Germinal center (tissue), 1 donor: ENCODE results near the gene INPP4A.

Experiments
- DNase-seq: peaks from one replicate; pipeline ENCODE4 v3.0.0; 2012; ENCODE audit warnings: mixed read lengths, low spot score

Gene INPP4A

DNA sequence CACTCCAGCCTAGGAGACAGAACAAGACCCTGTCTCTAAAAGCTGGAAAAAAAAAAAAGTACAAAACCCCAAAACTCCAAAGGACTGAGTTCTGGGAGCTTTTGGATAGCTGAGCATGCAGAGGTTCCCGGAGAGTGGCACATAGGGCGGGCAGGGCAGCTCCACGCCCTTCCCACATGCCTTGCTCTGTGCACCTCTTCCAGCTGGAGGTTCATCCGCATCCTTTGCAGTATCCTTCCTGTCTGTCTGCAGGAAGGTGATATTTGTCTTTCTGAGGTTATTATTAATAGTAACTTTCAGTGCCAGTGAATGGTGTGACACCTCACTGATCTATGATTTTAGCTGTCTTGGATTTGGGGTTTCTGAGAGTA, 70.2 kb downstream of the INPP4A start:
- DNase-seq: no peak

DNA sequence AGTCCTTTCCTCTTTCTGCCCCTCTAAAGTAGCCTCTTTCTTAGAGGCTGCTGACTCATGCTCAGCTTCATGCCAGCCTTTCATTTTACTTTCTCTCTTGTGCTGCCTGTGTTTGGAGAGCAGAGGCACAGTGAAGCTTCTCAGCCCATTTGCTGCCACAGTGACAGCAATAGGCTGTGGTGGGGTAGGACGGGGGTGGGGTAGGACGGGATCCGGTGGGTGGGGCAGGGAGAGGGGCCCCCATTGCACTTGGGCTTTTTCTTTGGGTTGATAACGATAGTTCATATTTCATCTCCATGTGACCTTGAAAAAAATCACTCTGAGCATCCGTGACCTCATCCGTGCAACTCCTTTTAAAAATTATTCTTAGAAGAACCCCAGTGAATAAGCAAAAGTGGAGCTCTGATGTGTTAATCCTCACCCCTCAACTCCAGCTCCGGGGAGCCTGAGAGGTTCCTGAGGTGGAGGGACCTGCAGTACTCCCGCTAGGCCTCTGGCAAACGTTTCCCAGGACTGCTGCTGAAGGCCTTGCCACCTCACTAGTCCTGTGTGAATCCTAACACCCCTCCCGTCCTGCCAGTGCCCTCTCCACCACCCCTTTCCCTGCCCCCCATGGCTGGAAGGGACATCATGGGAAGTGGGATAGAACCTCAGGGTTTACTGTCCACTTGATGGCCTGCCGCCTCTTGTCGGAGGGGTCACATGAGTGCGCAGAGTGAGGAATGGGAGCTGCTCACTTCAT, 70.8 kb downstream of the INPP4A start:
- DNase-seq: no peak

DNA sequence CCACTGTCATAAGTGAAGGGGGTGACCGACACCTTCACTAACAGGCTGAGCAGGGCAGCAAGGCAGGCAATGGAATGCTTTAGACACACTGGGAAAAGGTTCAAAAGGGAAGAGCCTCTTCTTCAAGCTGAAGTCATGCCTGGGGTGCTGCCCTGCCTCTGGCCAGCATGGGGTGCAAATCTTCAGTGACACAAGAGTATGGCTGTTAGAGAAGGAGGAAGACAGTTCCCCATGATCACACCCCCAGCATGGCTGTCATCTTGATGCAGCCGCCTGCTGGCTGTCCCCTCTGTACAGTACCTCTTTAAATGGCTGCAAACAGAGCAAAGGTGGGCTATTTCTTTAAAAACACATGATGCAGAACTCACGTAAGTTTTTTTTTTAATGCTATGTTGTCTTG, 71.9 kb downstream of the INPP4A start:
- DNase-seq: no peak

DNA sequence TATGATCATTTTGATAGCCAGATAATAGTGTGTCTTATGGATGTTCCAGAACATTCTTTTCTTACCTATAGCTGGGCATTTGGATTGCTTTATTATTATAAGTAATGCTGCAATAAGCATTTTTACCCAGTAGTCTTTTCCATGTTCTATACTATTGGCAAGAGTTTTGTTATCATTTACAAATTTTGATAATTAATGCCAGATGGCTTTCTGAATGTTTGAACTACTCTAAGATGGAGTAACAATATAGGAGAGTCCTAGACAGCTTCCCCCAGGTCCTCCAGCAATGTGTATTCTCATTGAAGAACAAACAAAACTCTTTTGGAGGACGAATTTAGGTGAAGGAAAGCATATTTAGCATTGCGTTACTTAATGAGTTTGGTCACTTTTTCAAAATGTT, 73.0 kb downstream of the INPP4A start:
- DNase-seq: no peak

DNA sequence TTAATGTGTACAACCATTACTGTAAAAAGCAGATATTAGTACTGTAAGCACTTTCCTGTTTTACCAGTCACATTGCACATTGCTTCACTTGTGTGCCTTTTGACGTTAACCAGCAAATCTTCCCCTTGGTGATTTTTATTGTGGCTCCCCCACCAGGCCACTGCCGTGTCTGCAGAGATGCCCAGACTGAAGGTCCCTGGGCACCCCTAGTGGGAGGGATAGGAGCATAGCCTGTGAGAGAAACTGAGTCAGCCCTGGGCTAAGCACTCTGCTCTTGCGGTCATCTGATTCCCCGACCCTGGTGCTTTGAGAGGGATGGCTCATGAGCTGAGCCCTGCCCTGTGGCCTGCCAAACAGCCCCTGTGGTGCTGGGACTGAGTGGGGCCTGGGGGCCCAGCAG, 73.4 kb downstream of the INPP4A start:
- peak; percentile 39 for DNase-seq

DNA sequence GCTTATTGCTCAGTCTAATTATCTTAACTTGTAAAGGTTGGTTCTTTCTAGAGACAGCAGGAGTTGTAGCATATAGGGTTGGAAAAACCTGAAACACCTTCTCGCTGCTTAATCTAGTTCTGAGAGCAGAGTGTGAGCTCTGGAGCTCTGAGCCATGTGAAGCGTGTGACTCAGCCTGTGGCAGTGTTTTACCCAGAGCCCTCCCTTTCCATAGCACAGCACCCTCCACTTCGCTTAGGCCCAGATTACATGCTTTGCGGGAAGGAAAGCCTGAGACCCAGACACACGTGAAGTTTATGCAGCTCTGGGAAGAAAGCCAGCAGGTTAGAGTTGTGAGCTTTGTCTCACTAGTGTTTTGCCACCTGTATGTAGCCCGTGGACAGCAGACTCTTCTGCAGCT, 74.5 kb downstream of the INPP4A start:
- no peak for DNase-seq

DNA sequence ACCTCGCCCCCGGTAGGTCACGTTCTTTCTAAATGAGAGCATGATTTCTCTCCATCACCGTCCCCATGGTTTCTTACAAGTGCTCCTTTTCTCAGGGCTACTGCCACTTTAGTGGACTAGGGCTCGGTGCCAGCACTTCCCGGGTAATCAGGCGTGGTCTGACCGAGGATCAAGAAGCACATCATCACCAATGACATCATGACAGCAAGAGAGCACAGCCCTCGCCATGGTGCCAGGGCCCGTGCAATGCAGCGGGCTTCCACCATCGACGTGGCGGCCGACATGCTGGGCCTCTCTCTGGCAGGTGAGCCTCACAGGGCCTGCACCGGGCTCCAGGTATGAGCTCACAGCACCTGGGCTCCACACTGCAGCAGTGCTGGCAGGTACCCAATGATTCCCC, 75.2 kb downstream of the INPP4A start:
- DNase-seq: no peak

- no peak for DNase-seq
Observed at GRCh38 chr2:98520806-98521205, 76.1 kb downstream of the INPP4A start.

DNA sequence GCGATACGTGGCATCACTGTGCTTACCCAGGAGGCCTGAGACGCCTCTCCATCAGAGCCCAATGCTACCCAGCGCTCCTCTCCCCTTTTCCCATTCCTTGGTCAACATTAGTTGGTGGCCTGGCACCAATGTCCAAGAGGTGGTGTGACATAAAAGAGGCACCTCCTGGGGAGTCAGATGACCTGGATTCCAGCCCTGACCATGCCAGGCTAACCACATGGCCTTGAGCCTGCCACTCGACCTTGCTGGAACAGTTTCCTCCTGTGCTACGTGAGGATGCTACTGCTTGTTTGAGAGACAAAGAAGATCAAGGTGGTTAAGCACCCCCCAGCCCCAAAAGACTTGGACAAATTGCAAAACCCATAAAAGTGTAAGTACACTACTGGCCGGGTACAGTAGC, 76.6 kb downstream of the INPP4A start:
- DNase-seq: no peak

DNA sequence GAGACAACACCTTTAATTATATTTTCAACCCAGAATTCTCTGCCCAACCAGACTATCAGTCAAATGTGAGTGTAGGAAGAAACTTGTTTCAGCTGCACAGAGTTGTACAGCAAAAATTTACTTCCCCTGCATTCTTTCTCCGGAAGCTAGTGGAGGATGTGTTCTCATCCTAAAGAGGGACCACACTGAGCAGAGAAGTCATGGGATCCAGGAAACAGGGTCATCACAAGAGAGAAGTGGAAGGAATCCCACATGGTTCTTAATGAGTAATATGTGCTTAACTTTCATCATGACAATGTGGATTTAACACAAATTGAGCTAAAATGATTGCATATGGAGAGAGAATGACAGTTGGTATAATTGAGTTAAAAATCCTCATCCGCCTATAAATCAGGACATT, 78.2 kb downstream of the INPP4A start:
- DNase-seq: no peak

- no peak for DNase-seq
Observed at GRCh38 chr2:98524168-98524567, 79.5 kb downstream of the INPP4A start.

- no peak for DNase-seq
Observed at GRCh38 chr2:98528349-98528748, 83.7 kb downstream of the INPP4A start.

DNA sequence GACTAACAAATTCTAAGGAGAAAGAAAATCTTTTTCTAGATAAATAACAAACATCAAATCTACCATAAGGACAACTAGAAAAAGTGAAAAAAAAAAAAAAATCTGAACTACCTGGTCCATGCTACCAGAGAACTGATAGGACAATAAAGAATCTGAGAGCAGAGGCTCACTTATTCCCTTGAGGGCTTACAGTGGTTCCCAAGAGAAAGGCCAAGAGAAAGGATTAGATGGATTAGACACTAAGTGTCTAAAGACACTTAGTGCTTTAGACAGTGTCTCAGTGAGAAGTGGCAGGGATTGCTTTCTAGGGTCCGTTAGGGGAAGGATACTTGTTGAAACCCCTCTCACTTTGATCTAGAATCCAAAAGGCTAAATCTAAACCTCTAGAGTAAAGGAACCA, 85.5 kb downstream of the INPP4A start:
- no peak for DNase-seq

GRCh38 chr2:98532756-98533155, 88.1 kb downstream of the INPP4A start:
- DNase-seq: no peak

DNA sequence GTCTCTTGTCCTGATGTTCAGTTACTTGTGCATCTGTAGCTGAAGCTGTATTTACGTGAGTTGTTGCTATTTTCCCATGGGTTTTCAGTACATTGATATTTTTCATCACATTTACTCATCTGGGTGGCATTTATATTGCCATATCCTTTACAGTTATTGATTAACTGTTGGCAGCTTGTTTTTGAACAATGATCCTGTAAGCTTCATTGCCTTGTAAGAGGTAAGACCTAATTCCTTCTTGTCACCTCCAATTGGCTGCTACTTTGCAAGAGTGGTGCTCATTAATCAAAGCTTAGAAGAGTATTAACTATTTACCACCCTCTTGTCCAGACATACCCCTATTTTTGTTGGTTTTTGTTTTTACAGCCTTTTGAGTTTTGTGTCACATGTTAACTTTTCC, 88.9 kb downstream of the INPP4A start:
- DNase-seq: no peak

DNA sequence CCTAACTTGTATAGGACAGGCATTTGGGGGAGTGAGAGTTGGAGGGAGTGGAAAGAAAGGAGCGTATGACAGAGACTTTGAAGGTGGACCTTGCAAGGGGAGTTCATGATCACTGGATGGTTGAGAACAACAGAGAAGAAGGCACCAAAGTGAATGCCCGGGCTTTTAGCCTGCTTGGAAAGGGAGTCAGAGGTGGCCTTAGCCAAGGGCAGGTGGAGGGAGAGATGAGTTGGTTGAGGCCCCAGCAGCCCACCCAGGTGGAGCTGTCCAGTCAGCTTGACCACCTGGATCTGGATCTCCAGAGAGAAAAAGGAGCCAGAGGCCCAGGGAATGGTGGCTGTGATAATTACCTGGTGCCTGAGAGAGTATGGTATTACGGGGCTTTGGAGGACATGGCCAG, 90.1 kb downstream of the INPP4A start:
- DNase-seq: no peak

- no peak for DNase-seq
Observed at GRCh38 chr2:98535971-98536677, 91.5 kb downstream of the INPP4A start.

DNA sequence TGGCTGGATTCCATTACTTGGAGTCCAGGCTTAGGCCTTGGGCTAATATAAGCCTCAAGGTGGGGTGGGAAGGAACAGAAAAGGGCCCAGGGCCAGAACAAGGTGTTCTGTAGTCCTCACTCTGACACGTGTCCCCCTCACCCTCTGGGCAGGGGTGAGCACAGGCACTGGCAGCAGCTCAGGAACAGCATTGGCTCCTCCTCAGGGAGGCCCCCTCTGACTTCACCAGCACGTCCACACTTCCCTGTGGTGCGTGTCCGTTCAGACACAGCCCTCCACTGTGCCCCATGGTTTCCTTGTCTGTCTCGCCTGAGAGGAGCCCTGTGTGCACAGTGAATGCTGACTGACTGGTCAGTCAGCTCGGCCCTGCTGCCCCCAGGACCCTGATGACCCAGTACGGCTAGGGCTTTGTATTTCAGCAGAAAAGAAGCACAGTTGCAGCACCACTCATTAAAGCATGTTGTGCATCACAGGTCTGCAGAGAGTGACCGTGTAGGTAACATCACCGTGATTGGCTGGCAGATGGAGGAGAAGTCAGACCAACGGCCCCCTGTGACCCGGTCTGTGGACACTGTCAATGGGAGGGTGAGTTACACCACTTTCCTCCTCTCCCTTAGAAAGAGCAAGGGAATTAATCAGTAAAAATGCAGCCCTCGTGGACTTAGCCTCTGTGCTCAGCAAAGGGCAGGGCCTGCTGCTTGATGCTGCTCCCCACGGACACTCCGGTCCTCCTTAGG, 92.9 kb downstream of the INPP4A start:
- DNase-seq: no peak

DNA sequence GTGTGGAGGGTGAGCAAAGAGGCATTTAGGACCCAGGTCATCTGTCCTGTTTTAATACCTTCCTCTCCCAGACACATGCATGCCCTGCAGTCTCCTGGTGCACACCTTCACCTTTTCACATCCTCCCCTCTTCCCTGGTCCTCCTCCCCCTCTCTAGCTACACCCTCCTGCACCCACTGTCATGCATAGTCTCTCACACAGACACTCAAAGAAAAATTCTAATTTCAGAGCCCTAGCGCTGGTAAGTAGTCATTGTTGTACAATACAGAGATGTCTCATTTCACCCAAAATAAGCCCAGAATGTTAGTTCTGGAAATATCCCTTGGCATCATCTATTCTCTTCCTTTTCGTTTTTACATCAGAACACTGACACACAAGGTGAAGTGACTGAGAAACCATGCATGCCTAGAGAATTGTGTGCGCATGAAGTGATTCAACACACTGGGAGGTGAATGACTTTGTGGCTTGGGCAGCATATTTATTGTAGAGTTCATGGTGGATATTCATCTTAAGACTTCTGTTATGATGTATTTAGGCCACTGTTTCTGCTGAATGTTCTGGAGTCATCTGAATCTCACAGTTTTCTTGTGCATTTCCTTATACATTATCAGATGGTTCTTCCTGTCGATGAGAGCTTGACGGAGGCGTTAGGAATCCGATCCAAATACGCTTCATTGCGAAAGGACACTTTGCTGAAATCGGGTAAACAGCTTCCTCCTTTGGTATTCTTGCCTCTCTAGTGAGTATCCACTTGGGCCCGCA, 93.8 kb downstream of the INPP4A start:
- no peak for DNase-seq

DNA sequence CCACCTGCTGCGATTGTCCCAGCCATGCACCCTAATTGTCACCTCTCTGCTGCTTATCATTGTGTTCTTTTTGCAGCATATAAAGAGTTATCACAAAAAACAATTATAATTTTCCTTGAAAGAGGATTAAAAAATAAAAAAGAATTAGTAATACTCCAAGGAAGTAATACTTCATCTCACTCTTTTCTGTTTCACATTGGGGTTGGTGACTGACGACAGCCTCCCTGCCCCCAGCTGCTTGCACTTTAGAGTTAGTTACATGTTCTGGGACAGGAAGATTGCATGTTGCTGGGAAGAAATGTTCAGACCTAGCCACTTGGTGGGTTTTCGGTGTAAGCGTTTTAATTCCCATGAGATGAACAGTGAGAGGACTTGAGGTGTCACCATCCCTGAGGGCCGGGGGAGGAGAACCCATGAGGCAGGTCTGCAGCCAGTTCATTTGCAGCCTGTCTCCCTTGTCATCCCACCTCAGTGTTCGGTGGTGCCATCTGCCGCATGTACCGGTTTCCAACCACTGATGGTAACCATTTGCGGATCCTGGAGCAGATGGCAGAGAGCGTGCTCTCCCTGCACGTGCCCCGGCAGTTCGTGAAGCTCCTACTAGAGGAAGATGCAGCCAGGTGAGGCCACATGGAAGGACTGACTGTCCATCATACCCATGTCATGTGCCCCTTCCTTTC, 94.5 kb downstream of the INPP4A start:
- DNase-seq: no peak

DNA sequence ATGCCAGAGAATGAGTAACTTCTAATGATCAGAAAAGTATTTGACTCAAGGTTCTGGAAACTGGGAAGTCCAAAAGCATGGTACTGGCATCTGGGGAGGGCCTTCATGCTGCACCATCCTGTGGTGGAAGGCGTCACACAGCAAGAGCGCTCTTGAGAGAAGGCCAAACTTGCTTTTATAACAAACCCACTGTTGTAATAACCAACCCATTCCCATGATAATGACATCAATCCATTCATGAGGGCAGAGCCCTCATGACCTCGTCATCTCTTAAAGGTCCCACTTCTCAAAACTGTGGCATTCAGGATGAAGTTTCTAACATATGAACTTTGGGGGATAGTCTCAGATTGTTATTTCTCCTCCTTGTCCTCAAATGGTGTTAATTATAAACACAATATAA, 95.9 kb downstream of the INPP4A start:
- DNase-seq: no peak

DNA sequence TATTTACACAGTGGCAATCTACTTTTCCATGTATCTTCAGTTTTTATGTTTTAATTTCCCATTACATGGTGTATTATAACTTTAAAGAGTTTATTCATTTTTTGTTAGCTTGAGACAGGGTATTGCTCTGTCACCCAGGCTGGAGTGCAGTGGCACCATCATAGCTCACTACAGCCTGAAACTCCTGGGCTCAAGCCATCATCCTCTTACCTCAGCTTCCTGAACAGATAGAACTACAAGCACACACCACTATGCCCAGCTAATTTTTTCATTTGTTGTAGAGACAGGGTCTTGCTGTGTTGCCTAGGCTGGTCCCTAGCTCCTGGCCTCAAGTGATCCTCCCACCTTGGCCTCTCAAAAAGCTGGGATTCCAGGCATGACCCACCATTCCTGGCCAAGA, 96.8 kb downstream of the INPP4A start:
- no peak for DNase-seq
